ENCODE results near the gene SPG7.

Gene SPG7

GRCh38 chr16:89537549-89537925 is 29.3 kb downstream of the SPG7 start:
- H3K36me3 ChIP-seq: peaks cover 33% of the 10 kb centered on the region
- DNase-seq: no peak
- H3K4me1 ChIP-seq: no peaks in the 10 kb centered on the region
- H3K9me3 ChIP-seq: no peaks in the 10 kb centered on the region
- no peak overlapping the region for H3K4me3 ChIP-seq (ENCODE audit: low read depth, low read length)
- TF ChIP-seq CTCF (IDR thresholded peaks at IDR 0.05; ENCODE audit: low read depth, low read length): no peak
- no peaks in the 10 kb centered on the region for H3K27me3 ChIP-seq

DNA sequence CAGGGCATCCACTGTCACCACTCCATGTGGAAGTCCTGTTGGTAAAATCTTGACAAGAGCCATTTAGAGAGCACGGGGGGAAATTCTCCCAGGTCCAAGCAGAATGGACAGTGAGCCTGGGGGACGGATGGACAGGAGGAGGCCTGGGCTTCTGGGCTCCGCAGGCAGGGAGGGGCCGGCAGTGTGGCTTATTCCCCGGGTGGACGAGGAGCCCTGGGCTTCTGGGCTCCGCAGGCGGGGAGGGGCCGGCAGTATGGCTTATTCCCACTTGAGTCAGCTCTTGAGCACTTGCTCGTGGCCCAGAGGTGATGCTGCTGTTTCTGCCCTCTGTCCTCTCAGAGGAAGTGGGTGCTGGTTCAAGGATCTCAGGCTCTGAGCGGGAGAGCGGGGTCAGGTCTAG is 30.1 kb downstream of the SPG7 start:
- no peak for TF ChIP-seq CTCF (IDR thresholded peaks at IDR 0.05; ENCODE audit: low read depth, low read length)
- H3K36me3 ChIP-seq: peaks cover 33% of the 10 kb centered on the region
- no peaks in the 10 kb centered on the region for H3K27me3 ChIP-seq
- DNase-seq: no peak
- H3K4me3 ChIP-seq (ENCODE audit: low read depth, low read length): no peak overlapping the region
- no peaks in the 10 kb centered on the region for H3K4me1 ChIP-seq
- H3K9me3 ChIP-seq: no peaks in the 10 kb centered on the region

DNA sequence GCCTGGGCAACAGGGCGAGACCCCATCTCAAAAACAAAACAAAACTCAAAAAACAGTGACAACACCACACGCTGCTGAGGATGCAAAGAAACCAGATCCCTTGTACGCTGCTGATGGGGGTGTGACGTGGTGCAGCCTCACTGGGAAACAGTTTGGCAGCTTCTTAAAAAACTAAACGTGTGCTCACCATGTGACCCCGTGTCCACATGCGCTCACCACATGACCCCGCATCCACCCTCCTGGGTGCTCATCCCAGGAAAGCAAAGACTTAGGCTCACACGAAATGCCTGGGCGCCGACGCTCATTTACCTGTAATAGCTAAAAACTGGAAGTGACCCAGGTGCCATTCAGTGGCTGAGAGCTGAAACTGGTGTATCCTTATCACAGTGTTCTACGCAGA is 32.4 kb downstream of the SPG7 start:
- Histone ChIP-seq H3K4me1 (no peaks in the 10 kb centered on the region), H3K9me3 (no peaks in the 10 kb centered on the region), H3K27me3 (no peaks in the 10 kb centered on the region), H3K36me3 (peaks cover 28% of the 10 kb centered on the region), H3K4me3 (ENCODE audit: low read depth, low read length) (no peak overlapping the region)
- TF ChIP-seq CTCF (IDR thresholded peaks at IDR 0.05; ENCODE audit: low read depth, low read length): no peak
- DNase-seq: no peak

DNA sequence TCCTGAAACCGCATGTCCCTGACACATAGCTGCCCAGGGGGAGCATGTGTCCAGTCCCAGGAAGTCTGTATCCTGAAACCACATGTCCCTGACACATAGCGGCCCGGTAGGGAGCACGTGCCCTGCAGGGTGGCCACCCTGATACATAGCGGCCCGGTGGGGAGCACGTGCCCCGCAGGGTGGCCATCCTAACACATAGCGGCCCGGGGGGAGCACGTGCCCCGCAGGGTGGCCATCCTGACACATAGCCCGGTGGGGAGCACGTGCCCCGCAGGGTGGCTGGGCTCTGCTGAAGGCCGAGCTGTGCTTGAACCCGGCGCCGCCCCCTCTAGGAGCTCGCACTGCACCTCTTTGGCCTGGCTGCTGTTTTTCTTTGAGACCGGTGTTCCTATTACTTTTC is 33.6 kb downstream of the SPG7 start:
- Histone ChIP-seq H3K4me3 (ENCODE audit: low read depth, low read length) (no peak overlapping the region), H3K36me3 (peaks cover 34% of the 10 kb centered on the region), H3K4me1 (no peaks in the 10 kb centered on the region), H3K9me3 (no peaks in the 10 kb centered on the region), H3K27me3 (no peaks in the 10 kb centered on the region)
- TF ChIP-seq CTCF (IDR thresholded peaks at IDR 0.05; ENCODE audit: low read depth, low read length): no peak
- DNase-seq: no peak

GRCh38 chr16:89544113-89544512 is 35.9 kb downstream of the SPG7 start:
- H3K36me3 ChIP-seq: peaks cover 35% of the 10 kb centered on the region

DNA sequence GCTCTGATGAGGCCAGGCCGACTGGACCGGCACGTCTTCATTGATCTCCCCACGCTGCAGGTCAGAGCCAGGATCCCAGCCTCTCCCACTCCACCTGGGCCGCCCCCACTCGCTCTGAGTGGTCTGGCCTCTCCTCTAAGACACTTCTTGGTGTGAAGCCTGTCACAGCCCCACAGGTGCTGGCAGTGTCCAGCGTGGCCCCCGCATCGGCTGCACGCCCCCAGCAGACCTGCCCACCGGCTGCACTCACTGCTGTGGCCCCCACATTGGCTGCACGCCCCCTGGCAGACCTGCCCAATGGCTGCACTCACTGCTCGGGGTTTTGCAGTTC is 36.5 kb downstream of the SPG7 start:
- no peaks in the 10 kb centered on the region for H3K27me3 ChIP-seq
- no peak for TF ChIP-seq CTCF (IDR thresholded peaks at IDR 0.05; ENCODE audit: low read depth, low read length)
- no peaks in the 10 kb centered on the region for H3K9me3 ChIP-seq
- H3K36me3 ChIP-seq: peaks cover 40% of the 10 kb centered on the region
- DNase-seq: no peak
- no peaks in the 10 kb centered on the region for H3K4me1 ChIP-seq
- H3K4me3 ChIP-seq (ENCODE audit: low read depth, low read length): no peak overlapping the region

More at GRCh38 chr16:89544113-89544512, 35.9 kb downstream of the SPG7 start:
- Histone ChIP-seq H3K27me3 (no peaks in the 10 kb centered on the region), H3K4me1 (no peaks in the 10 kb centered on the region), H3K9me3 (no peaks in the 10 kb centered on the region), H3K4me3 (ENCODE audit: low read depth, low read length) (no peak overlapping the region)
- TF ChIP-seq CTCF (IDR thresholded peaks at IDR 0.05; ENCODE audit: low read depth, low read length): no peak
- no peak for DNase-seq

Data from BE2C (cell line).